ENCODE results near the gene FGFR3. TPM values are rescaled to one million over a fixed set of nuclear protein-coding genes. Genes with fewer than 3 reads are reported as not detected.

FGFR3 gene
- total and polyA plus RNA-seq, 2 of the 8 experiments (the other 6 are each of a cell fraction or from before 2014, with no cell fraction given): 9.0 to 19.5 TPM

DNA sequence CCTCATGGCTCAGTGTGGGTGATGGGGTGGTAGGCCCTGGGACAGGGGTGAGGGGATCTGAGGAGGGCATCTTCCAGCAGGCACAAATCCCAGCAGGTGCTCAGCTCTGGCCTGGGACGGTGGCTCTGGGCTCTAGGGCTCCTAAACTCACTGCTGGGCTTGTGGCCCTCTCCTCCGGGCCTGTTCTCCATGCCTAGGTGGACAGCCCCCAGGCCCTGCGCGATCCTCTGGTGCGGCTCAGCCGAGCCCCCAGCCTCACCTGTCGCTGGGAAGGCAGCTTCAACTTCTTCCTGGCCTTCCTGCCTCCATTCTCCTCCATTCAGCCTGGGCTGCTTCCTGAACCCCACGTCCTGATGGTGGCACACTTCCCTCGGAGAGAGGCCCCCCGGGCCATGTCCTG, 19.3 kb upstream of the FGFR3 start:
- Histone ChIP-seq H3K23me2 (ENCODE audit: low read depth, low read length) (no peaks in the 10 kb centered on the region), H3K27ac (ENCODE audit: low read depth, low read length) (no peak overlapping the region), H4K91ac (replicated peaks; ENCODE audit: insufficient read length, low read length) (no peak overlapping the region), H2BK12ac (ENCODE audit: low read depth, low read length) (peak overlapping the region; percentile 68; the same call in 1 of the 2 replicates), H3K27me3 (replicated peaks in 1 of 4; ENCODE audit: control insufficient read depth in 3 of 4, extremely low read depth in 1 of 4, insufficient read depth in 3 of 4, low read length in 3 of 4) (peaks cover 0 to 2% (median 0%) of the 10 kb centered on the region in 4 experiments; a peak in 1 of 7 replicates), H3K18ac (ENCODE audit: extremely low read depth, low read length) (no peak overlapping the region), H3K23ac (ENCODE audit: insufficient read length) (no peak overlapping the region), H3K14ac (ENCODE audit: insufficient read length) (no peak overlapping the region), H2BK20ac (ENCODE audit: low read length) (no peak overlapping the region), H3K4me2 (ENCODE audit: insufficient read depth in 1 of 2, low read depth in 2 of 2, low read length in 2 of 2) (no peak overlapping the region), H3K79me2 (ENCODE audit: control insufficient read depth in 1 of 2, insufficient read depth in 2 of 2, low read length in 2 of 2) (no peaks in the 10 kb centered on the region), H3K36me3 (ENCODE audit: control insufficient read depth in 2 of 4, insufficient read depth in 4 of 4, low read length in 3 of 4) (no peaks in the 10 kb centered on the region), H3K56ac (replicated peaks; ENCODE audit: insufficient read length, low read depth, low read length) (no peak overlapping the region), H4K20me1 (replicated peaks in 1 of 2; ENCODE audit: control insufficient read depth in 1 of 2, insufficient read depth in 2 of 2, low read length in 2 of 2) (peaks cover 0 to 2% of the 10 kb centered on the region in 2 experiments), H4K5ac (ENCODE audit: insufficient read length, low read depth, low read length) (no peak overlapping the region), H4K8ac (ENCODE audit: extremely low read depth, insufficient read depth, low read length) (no peak overlapping the region; the same call in 1 of the 2 replicates), H2BK5ac (ENCODE audit: low read depth, low read length) (0 out of 2 replicates have a peak overlapping the region, but pooled peaks have one; percentile 16), H2AFZ (ENCODE audit: low read length) (no peak overlapping the region), H2BK120ac (replicated peaks; ENCODE audit: low read depth, low read length) (no peak overlapping the region), H3K79me1 (ENCODE audit: low read depth, low read length) (no peaks in the 10 kb centered on the region; the same call in 1 of the 2 replicates), H3K4me1 (replicated peaks in 1 of 4; ENCODE audit: control insufficient read depth in 3 of 4, insufficient read depth in 4 of 4, low read length in 3 of 4) (peaks cover 0 to 38% (median 22%) of the 10 kb centered on the region in 4 experiments; a peak in 6 of 7 replicates), H3K4me3 (ENCODE audit: extremely low read depth in 1 of 4, insufficient read depth in 2 of 4, low read depth in 3 of 4, low read length in 4 of 4) (no peak overlapping the region), H3K9me3 (ENCODE audit: insufficient read depth in 2 of 2, low read depth in 1 of 2, low read length in 1 of 2) (no peaks in the 10 kb centered on the region), H2BK15ac (ENCODE audit: low read length) (peak overlapping the region; percentile 81; the same call in 1 of the 2 replicates), H2AK5ac (ENCODE audit: low read depth, low read length) (no peak overlapping the region), H3K9ac (replicated peaks in 1 of 4; ENCODE audit: extremely low read depth in 1 of 4, low read depth in 3 of 4, low read length in 3 of 4) (no peak overlapping the region), H3K4ac (replicated peaks; ENCODE audit: insufficient read length, low read depth, low read length) (no peak overlapping the region)
- 89% methylated on average over 4 of the region's 10 CpGs; no CpG with 5 or more reads in 1 of the 2 experiments for WGBS, 2 experiments (ENCODE audit: extremely low coverage in 1 of 2, insufficient coverage in 1 of 2, insufficient read length in 1 of 2, insufficient replicate concordance in 2 of 2, low coverage in 1 of 2, low lambda C conversion rate in 2 of 2, missing lambda C conversion rate in 1 of 2)
- ChIA-PET CTCF (ENCODE audit: partially characterized antibody) (interaction anchor here (0.6 to 71.2 kb wide), 5 partner anchors 9 to 1181 kb away, joined by 3 to 2507 read pairs (median 3); partner anchors contain the start of gene FGFR3), POLR2A (ENCODE audit: partially characterized antibody) (interaction anchor here (1.1 to 17.2 kb wide), 5 partner anchors 9 to 37 kb away, joined by 3 to 170 read pairs (median 4); partner anchors contain the start of gene FGFR3)
- TF ChIP-seq CEBPB (IDR thresholded peaks at IDR 0.05; ENCODE audit: low read depth, low read length) (no peak), POLR2A (IDR thresholded peaks at IDR 0.05; ENCODE audit: control extremely low read depth in 1 of 2, low read depth in 2 of 2, low read length in 2 of 2) (no peak), SUZ12 (IDR thresholded peaks at IDR 0.05; ENCODE audit: low read length) (no peak), SP1 (IDR thresholded peaks at IDR 0.05; ENCODE audit: low read depth, low read length) (no peak), NANOG (IDR thresholded peaks at IDR 0.05; ENCODE audit: insufficient read depth, low read depth, low read length, poor library complexity, severe bottlenecking) (no peak), CHD1 (IDR thresholded peaks at IDR 0.05; ENCODE audit: low read depth, low read length) (no peak), TBP (IDR thresholded peaks at IDR 0.05; ENCODE audit: low read depth, low read length) (no peak), POLR2AphosphoS5 (IDR thresholded peaks at IDR 0.05; ENCODE audit: low read depth, low read length) (no peak), EP300 (IDR thresholded peaks at IDR 0.05; ENCODE audit: borderline replicate concordance in 1 of 2, low read depth in 2 of 2, low read length in 2 of 2) (no peak), BRCA1 (IDR thresholded peaks at IDR 0.05; ENCODE audit: low read depth, low read length) (no peak), BCL11A (IDR thresholded peaks at IDR 0.05; ENCODE audit: low read depth in 2 of 2, low read length in 2 of 2) (no peak), SIN3A (conservative IDR thresholded peaks at IDR 0.05 in 1 of 2, IDR thresholded peaks at IDR 0.05 in 1 of 2; ENCODE audit: low read depth in 1 of 2, low read length in 2 of 2) (no peak)
- TF ChIP-seq, protein P1, sequence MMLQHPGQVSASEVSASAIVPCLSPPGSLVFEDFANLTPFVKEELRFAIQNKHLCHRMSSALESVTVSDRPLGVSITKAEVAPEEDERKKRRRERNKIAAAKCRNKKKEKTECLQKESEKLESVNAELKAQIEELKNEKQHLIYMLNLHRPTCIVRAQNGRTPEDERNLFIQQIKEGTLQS (IDR thresholded peaks at IDR 0.05; ENCODE audit: insufficient read depth, low read depth, low read length): no peak
- FAIRE-seq: no peak
- no peak for DNase-seq (ENCODE audit: low read depth in 1 of 2, low spot score in 2 of 2)

All from H1 (cell line).